IMR-90 (cell line): ENCODE data around the gene SYMPK. TPM values are rescaled to one million over a fixed set of nuclear protein-coding genes. Genes with fewer than 3 reads are reported as not detected.

Experiments used
- ATAC-seq: fragments of 200-7000 bp; cut with Tn5 transposase; 2 replicates; pipeline ENCODE4 v1.9.1; 2020; ENCODE audit warnings: low read depth, mild to moderate bottlenecking, moderate library complexity
- BruUV-seq: library from RNA; stranded (reverse); fragments of 400-500 nt; replicated peaks from 2 replicates; lab custom pipeline; 2021; lab: Mats Ljungman, UMichigan
- CTCF ChIA-PET: fragments of 300-600 bp; formaldehyde crosslinking; extraction: SDS; loops from one replicate; lab custom pipeline; 2021; ENCODE audit warnings: antibody characterized with exemption; lab: Yijun Ruan, JAX
- POLR2A ChIA-PET: fragments of 300-600 bp; sonication (Branson Sonifier 250); formaldehyde crosslinking; loops from one replicate; lab custom pipeline; 2022; ENCODE audit warnings: antibody characterized with exemption; ENCODE audit not compliant: unreplicated experiment; lab: Charles Lee
- DNase-seq: peaks from one replicate; pipeline ENCODE4 v3.0.0; 2013
- H2AFZ ChIP-seq: replicated peaks from 2 replicates; pipeline ENCODE3; 2013; ENCODE audit warnings: low read length, mild to moderate bottlenecking; ENCODE audit not compliant: poor library complexity
- H2AK5ac ChIP-seq: 2 replicates; pipeline ENCODE4 v1.6.1; 2013; ENCODE audit warnings: low read depth, low read length, inconsistent platforms
- H2AK9ac ChIP-seq: replicated peaks from 2 replicates; pipeline ENCODE3; 2013; ENCODE audit warnings: mild to moderate bottlenecking, low read depth, low read length, moderate library complexity; ENCODE audit not compliant: poor library complexity
- H2BK120ac ChIP-seq: 2 replicates; pipeline ENCODE4 v1.6.1; 2013; ENCODE audit warnings: low read depth, low read length, inconsistent platforms
- H2BK15ac ChIP-seq: 3 replicates; pipeline ENCODE4 v1.6.1; 2013; ENCODE audit warnings: low read depth, low read length, inconsistent platforms
- H2BK20ac ChIP-seq: 2 replicates; pipeline ENCODE4 v1.6.1; 2013; ENCODE audit warnings: low read depth, mild to moderate bottlenecking, inconsistent platforms, low read length, moderate library complexity
- H2BK5ac ChIP-seq: 2 replicates; pipeline ENCODE4 v1.6.1; 2013; ENCODE audit warnings: mild to moderate bottlenecking, low read depth, low read length, inconsistent platforms; ENCODE audit not compliant: poor library complexity, severe bottlenecking
- H3K14ac ChIP-seq: replicated peaks from 2 replicates; pipeline ENCODE4 v1.6.1; 2013; ENCODE audit warnings: low read depth, low read length, inconsistent platforms
- H3K18ac ChIP-seq: 2 replicates; pipeline ENCODE4 v1.6.1; 2013; ENCODE audit warnings: low read depth, low read length, control low read depth
- H3K23ac ChIP-seq: 2 replicates; pipeline ENCODE4 v1.6.1; 2013; ENCODE audit warnings: low read depth, low read length, inconsistent platforms
- H3K27ac ChIP-seq: 2 replicates; pipeline ENCODE4 v1.5.1; 2013; ENCODE audit warnings: mild to moderate bottlenecking, control low read depth, low read length; ENCODE audit not compliant: insufficient read depth
- H3K27me3 ChIP-seq: 2 replicates; pipeline ENCODE4 v1.6.1; 2013; ENCODE audit warnings: low read length; ENCODE audit not compliant: control insufficient read depth, insufficient read depth
- H3K36me3 ChIP-seq: 2 replicates; pipeline ENCODE4 v1.6.1; 2013; ENCODE audit warnings: low read length, mixed read lengths; ENCODE audit not compliant: control insufficient read depth, insufficient read depth
- H3K4ac ChIP-seq: 2 replicates; pipeline ENCODE4 v1.6.1; 2013; ENCODE audit warnings: low read depth, low read length, inconsistent platforms
- H3K4me1 ChIP-seq: 2 replicates; pipeline ENCODE4 v1.6.1; 2013; ENCODE audit warnings: low read length, mixed read lengths; ENCODE audit not compliant: control insufficient read depth, insufficient read depth
- H3K4me2 ChIP-seq: 2 replicates; pipeline ENCODE4 v1.6.1; 2013; ENCODE audit warnings: low read depth, mild to moderate bottlenecking, control low read depth, low read length, moderate library complexity
- H3K4me3 ChIP-seq: 2 replicates; pipeline ENCODE4 v1.5.1; 2013; ENCODE audit warnings: low read depth, mild to moderate bottlenecking, control low read depth, low read length, moderate library complexity; ENCODE audit not compliant: insufficient read depth
- H3K56ac ChIP-seq: 2 replicates; pipeline ENCODE4 v1.6.1; 2013; ENCODE audit warnings: low read length, inconsistent platforms; ENCODE audit not compliant: insufficient read depth; ENCODE audit errors: extremely low read depth
- H3K79me1 ChIP-seq, 2 experiments: 2 replicates each; pipeline ENCODE4 v1.6.1; 2013; ENCODE audit warnings: low read length in 2 of 2, inconsistent platforms in 1 of 2, low read depth in 1 of 2
- H3K9ac ChIP-seq: 2 replicates; pipeline ENCODE4 v1.6.1; 2013; ENCODE audit warnings: low read depth, low read length, control low read depth
- H3K9me1 ChIP-seq: 2 replicates; pipeline ENCODE4 v1.6.1; 2013; ENCODE audit warnings: low read length, inconsistent platforms; ENCODE audit not compliant: insufficient read depth
- H3K9me3 ChIP-seq: 2 replicates; pipeline ENCODE4 v1.6.1; 2013; ENCODE audit warnings: low read length; ENCODE audit not compliant: control insufficient read depth, insufficient read depth
- H4K20me1 ChIP-seq: 2 replicates; pipeline ENCODE4 v1.6.1; 2013; ENCODE audit warnings: low read length, inconsistent platforms; ENCODE audit not compliant: insufficient read depth
- H4K5ac ChIP-seq: 2 replicates; pipeline ENCODE4 v1.6.1; 2013; ENCODE audit warnings: mild to moderate bottlenecking, low read depth, low read length, control low read depth
- H4K8ac ChIP-seq, 2 experiments: 2 replicates each; pipeline ENCODE4 v1.6.1; 2013; ENCODE audit warnings: low read depth in 2 of 2, low read length in 2 of 2, control low read depth in 1 of 2, inconsistent platforms in 1 of 2
- H4K91ac ChIP-seq: 2 replicates; pipeline ENCODE4 v1.6.1; 2013; ENCODE audit warnings: low read depth, low read length, inconsistent platforms; ENCODE audit not compliant: insufficient read depth
- RAD21 ChIP-seq: IDR thresholded peaks from 2 replicates; pipeline ENCODE4 v1.6.1; 2012; ENCODE audit warnings: low read length, improper control_type of control experiment
- RCOR1 ChIP-seq: IDR thresholded peaks from 2 replicates; pipeline ENCODE4 v1.6.1; 2012; ENCODE audit warnings: mild to moderate bottlenecking, low read length, improper control_type of control experiment; ENCODE audit not compliant: insufficient replicate concordance
- RFX5 ChIP-seq: IDR thresholded peaks from 2 replicates; pipeline ENCODE4 v1.8.0; 2012; ENCODE audit warnings: low read depth, mild to moderate bottlenecking, low read length, moderate library complexity
- USF2 ChIP-seq: fragments of 150-350 bp; IDR thresholded peaks from 2 replicates; pipeline ENCODE4 v1.6.1; 2017; ENCODE audit warnings: mild to moderate bottlenecking, antibody characterized with exemption, low read length, low read depth
- WGBS, 2 experiments: methylation state at CpG; one replicate each; pipeline versions ENCODE4 v1.1.5 to v1.1.7; 2013; ENCODE audit warnings: missing lambda C conversion rate in 2 of 2; ENCODE audit not compliant: insufficient read length in 1 of 2; ENCODE audit errors: extremely low coverage in 2 of 2; 5-methylcytosine and 5-hydroxymethylcytosine counted together
- dilution Hi-C: fragments of 300-500 bp; cut with HindIII; formaldehyde crosslinking; loops from one replicate; pipeline ENCODE4 v1.14.3; 2018; ENCODE audit warnings: low sequenced_read_pairs; ENCODE audit not compliant: unreplicated experiment
- in situ Hi-C: fragments of 300-500 bp; cut with MboI; formaldehyde crosslinking; loops from 3 replicates; pipeline ENCODE4 v1.14.3; 2019; ENCODE audit warnings: low sequenced_read_pairs, inconsistent platforms, mixed read lengths
- intact Hi-C: fragments of 100-400 bp; cut with micrococcal nuclease; formaldehyde crosslinking; loops from 2 replicates; pipeline ENCODE4 v1.10.0; 2022
- polyA plus RNA-seq, 3 experiments: library from polyadenylated mRNA; depleted of rRNA; stranded (reverse); fragments of >200 nt; gene quantifications; 2 replicates each; pipeline ENCODE4 v1.2.3, GENCODE V29; 2012; ENCODE audit warnings: low replicate concordance in 1 of 3
- total RNA-seq: library from RNA; depleted of rRNA; stranded (reverse); fragments of >200 nt; gene quantifications from 2 replicates; pipeline ENCODE4 v1.2.3, GENCODE V29; 2012

The SYMPK gene
- total and polyA plus RNA-seq, 2 of the 4 experiments (the other 2 are of a cell fraction), result 35.3 to 71.5 TPM

- H2AK5ac ChIP-seq, result no peak overlapping the region
- H4K5ac ChIP-seq, result no peak overlapping the region
- TF ChIP-seq USF2 (no peak), RFX5 (no peak), RCOR1 (no peak), RAD21 (no peak)
- dilution Hi-C loops, result no loop called here
- BruUV-seq, result no TSS peak
- H2AK9ac ChIP-seq, result no peak overlapping the region
- H3K9me3 ChIP-seq, result no peaks in the 10 kb centered on the region
- peaks cover 57% of the 10 kb centered on the region for H3K36me3 ChIP-seq
- no peak overlapping the region for H2AFZ ChIP-seq
- no peak overlapping the region for H2BK5ac ChIP-seq
- no peak overlapping the region for H3K4me3 ChIP-seq
- H2BK20ac ChIP-seq, result no peak overlapping the region
- no peaks in the 10 kb centered on the region; a peak in 1 of 4 replicates for H3K79me1 ChIP-seq
- no peak overlapping the region for H4K91ac ChIP-seq
- no peak overlapping the region for H3K4ac ChIP-seq
- intact Hi-C loops, result no loop called here
- no peak overlapping the region for H3K27ac ChIP-seq
- no peak overlapping the region for H3K4me2 ChIP-seq
- no peak overlapping the region for H3K18ac ChIP-seq
- H2BK120ac ChIP-seq, result no peak overlapping the region
- CTCF ChIA-PET, result no interaction called here
- DNase-seq (no peak), ATAC-seq (no peak)
- peaks cover 9% of the 10 kb centered on the region for H4K20me1 ChIP-seq
- H3K9me1 ChIP-seq, result no peaks in the 10 kb centered on the region
- no peak overlapping the region for H4K8ac ChIP-seq
- H2BK15ac ChIP-seq, result no peak overlapping the region
- POLR2A ChIA-PET, result no interaction called here
- 74% methylated on average over 6 of the region's 20 CpGs; no CpG with 5 or more reads in 1 of the 2 experiments for WGBS, 2 experiments
- in situ Hi-C loops, result no loop called here
- no peak overlapping the region for H3K9ac ChIP-seq
- no peak overlapping the region for H3K23ac ChIP-seq
- H3K14ac ChIP-seq, result no peak overlapping the region
- no peaks in the 10 kb centered on the region for H3K4me1 ChIP-seq
- no peak overlapping the region for H3K56ac ChIP-seq
- no peaks in the 10 kb centered on the region for H3K27me3 ChIP-seq
Measured at GRCh38 chr19:45820413-45821102, 42.4 kb downstream of the SYMPK start.
